Astrocyte (in vitro differentiated cells and primary cell): Measurements from ENCODE around the gene RAPGEF2. TPM values are rescaled to one million over a fixed set of nuclear protein-coding genes. Genes with fewer than 3 reads are reported as not detected.

Experiments used
- DNase-seq: peaks from one replicate; pipeline ENCODE4 v3.0.0-alpha.2; 2010; ENCODE audit warnings: low read depth
- FAIRE-seq: peaks from 2 replicates; lab custom pipeline; 2011; peaks lifted over from hg19 to GRCh38; lab: Jason Lieb, UNC
- H2AFZ ChIP-seq: 2 replicates; pipeline ENCODE4 v1.6.0; 2012; ENCODE audit warnings: low read depth, low read length, inconsistent platforms
- H3K27ac ChIP-seq: 2 replicates; pipeline ENCODE4 v1.5.1; 2011; ENCODE audit warnings: low read depth, low read length, inconsistent platforms
- H3K27me3 ChIP-seq: 2 replicates; pipeline ENCODE4 v1.6.0; 2011; ENCODE audit warnings: low read length, inconsistent platforms; ENCODE audit not compliant: insufficient read depth
- H3K36me3 ChIP-seq: 2 replicates; pipeline ENCODE4 v1.5.1; 2011; ENCODE audit warnings: low read length, inconsistent platforms; ENCODE audit not compliant: insufficient read depth
- H3K4me1 ChIP-seq: 2 replicates; pipeline ENCODE4 v1.5.1; 2011; ENCODE audit warnings: low read length, inconsistent platforms; ENCODE audit not compliant: insufficient read depth
- H3K4me2 ChIP-seq: 2 replicates; pipeline ENCODE4 v1.6.0; 2012; ENCODE audit warnings: low read length, inconsistent platforms
- H3K4me3 ChIP-seq: 2 replicates; pipeline ENCODE4 v1.5.1; 2011; ENCODE audit warnings: low read depth, mild to moderate bottlenecking, low read length, inconsistent platforms; ENCODE audit not compliant: insufficient read depth
- H3K79me2 ChIP-seq: 2 replicates; pipeline ENCODE4 v1.6.0; 2012; ENCODE audit warnings: mild to moderate bottlenecking, low read length, inconsistent platforms; ENCODE audit not compliant: insufficient read depth
- H3K9ac ChIP-seq: 2 replicates; pipeline ENCODE4 v1.6.0; 2012; ENCODE audit warnings: mild to moderate bottlenecking, low read length, inconsistent platforms
- H3K9me3 ChIP-seq: 2 replicates; pipeline ENCODE4 v1.5.1; 2012; ENCODE audit warnings: low read depth, mild to moderate bottlenecking, low read length, inconsistent platforms; ENCODE audit not compliant: insufficient read depth
- H4K20me1 ChIP-seq: 2 replicates; pipeline ENCODE4 v1.6.0; 2012; ENCODE audit warnings: low read length, inconsistent platforms; ENCODE audit not compliant: insufficient read depth
- H3K27ac Mint-ChIP-seq: one replicate; pipeline ENCODE4 v1.8.0; 2021; ENCODE audit warnings: mild to moderate bottlenecking, mixed read lengths; ENCODE audit not compliant: unreplicated experiment
- H3K27me3 Mint-ChIP-seq: one replicate; pipeline ENCODE4 v1.8.0; 2021; ENCODE audit warnings: low read depth, mixed read lengths; ENCODE audit not compliant: unreplicated experiment
- H3K36me3 Mint-ChIP-seq: one replicate; pipeline ENCODE4 v1.8.0; 2021; ENCODE audit warnings: low read depth, mixed read lengths; ENCODE audit not compliant: unreplicated experiment
- H3K4me1 Mint-ChIP-seq: one replicate; pipeline ENCODE4 v1.8.0; 2021; ENCODE audit warnings: low read depth, mixed read lengths; ENCODE audit not compliant: unreplicated experiment
- H3K4me3 Mint-ChIP-seq: one replicate; pipeline ENCODE4 v1.8.0; 2021; ENCODE audit warnings: mild to moderate bottlenecking, moderate library complexity, mixed read lengths; ENCODE audit not compliant: unreplicated experiment
- H3K9me3 Mint-ChIP-seq: one replicate; pipeline ENCODE4 v1.8.0; 2021; ENCODE audit warnings: mild to moderate bottlenecking, mixed read lengths; ENCODE audit not compliant: unreplicated experiment
- EZH2 ChIP-seq: IDR thresholded peaks from 2 replicates; pipeline ENCODE4 v1.6.1; 2012; ENCODE audit warnings: mild to moderate bottlenecking, low read length, inconsistent platforms; ENCODE audit not compliant: insufficient read depth
- total RNA-seq: library from RNA; stranded (reverse); gene quantifications from 2 replicates; pipeline ENCODE4 v1.2.1, GENCODE V29; 2021
- TF ChIP-seq, protein P1 (sequence below): IDR thresholded peaks from 2 replicates; pipeline ENCODE4 v1.5.1; 2011; ENCODE audit warnings: low read depth, mild to moderate bottlenecking, inconsistent platforms, low read length, moderate library complexity; ENCODE audit not compliant: insufficient read depth

Gene RAPGEF2
- total RNA-seq, 1 donor from 2014 or later = 59.0 TPM

DNA sequence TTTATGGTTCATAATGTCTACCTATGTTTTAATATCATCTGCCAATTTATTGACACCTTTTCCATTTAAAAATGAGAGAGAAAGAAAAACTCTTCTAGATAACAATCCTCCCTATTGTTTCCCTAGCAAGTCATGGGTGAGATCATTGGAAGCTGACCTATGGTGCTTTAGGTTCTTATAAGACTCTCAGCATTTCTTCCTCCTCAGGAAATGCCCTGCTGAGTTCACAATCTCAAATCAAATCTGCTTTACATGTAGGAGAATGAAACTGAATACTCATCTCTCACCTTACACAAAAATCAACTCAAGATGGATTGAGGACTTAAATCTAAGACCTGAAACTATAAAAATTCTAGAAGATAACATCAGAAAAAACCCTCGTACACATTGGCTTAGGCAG is 267.4 kb downstream of the RAPGEF2 start:
- DNase-seq (no peak), FAIRE-seq (no peak)
- Mint-ChIP-seq H3K27me3 (no peaks in the 10 kb centered on the region), H3K9me3 (peaks cover 13% of the 10 kb centered on the region), H3K27ac (no peak overlapping the region), H3K36me3 (peaks cover 9% of the 10 kb centered on the region), H3K4me1 (peaks cover 24% of the 10 kb centered on the region), H3K4me3 (no peak overlapping the region)
- no peaks in the 10 kb centered on the region for H3K27me3 ChIP-seq
- no peak for TF ChIP-seq EZH2
- H3K36me3 ChIP-seq = no peaks in the 10 kb centered on the region
- H2AFZ ChIP-seq = no peak overlapping the region
- H3K4me1 ChIP-seq = peaks cover 7% of the 10 kb centered on the region
- H3K4me3 ChIP-seq = no peak overlapping the region
- no peaks in the 10 kb centered on the region for H3K79me2 ChIP-seq
- H3K27ac ChIP-seq = no peak overlapping the region
- H3K9ac ChIP-seq = no peak overlapping the region
- peaks cover 4% of the 10 kb centered on the region for H3K9me3 ChIP-seq
- H4K20me1 ChIP-seq = no peaks in the 10 kb centered on the region
- H3K4me2 ChIP-seq = no peak overlapping the region

DNA sequence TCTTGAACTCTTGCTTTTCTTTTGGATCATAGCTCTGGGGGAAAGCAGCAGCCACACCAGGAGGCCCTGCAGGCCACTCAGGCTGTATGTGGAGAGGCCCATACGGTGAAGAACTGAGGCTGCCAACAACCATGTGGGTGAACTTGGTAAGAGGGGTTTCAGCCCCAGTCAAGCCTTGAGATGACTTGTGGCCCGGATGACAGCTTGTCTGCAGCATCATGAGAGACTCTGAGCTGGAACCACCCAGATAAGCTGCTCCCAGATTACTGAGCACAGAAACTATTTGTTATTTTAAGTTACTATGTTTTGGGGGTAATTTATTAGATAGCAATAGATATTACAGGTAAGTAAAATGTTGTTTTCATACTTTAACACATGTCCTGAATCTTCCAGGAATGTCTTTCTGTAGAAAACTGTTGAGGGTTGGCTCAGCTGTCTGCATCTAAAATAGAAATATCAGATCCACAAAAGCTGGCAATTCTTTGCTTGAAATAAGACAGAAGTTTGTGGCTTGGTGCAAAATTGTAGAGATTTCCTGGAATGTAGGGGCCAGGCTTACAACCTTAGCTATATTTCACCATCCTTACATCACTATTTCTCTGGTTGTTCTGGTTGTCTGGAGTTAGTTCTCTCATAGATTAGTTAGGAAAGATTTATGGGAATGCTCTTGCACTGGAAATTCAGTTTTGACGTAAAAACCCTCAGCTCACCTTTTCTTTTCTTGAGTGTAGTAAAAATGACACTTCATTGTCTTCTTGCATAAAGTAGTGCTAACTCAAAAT is 272.1 kb downstream of the RAPGEF2 start:
- Mint-ChIP-seq H3K9me3 (peaks cover 6% of the 10 kb centered on the region), H3K27me3 (no peaks in the 10 kb centered on the region), H3K36me3 (peaks cover 5% of the 10 kb centered on the region), H3K4me3 (no peak overlapping the region), H3K4me1 (peaks cover 18% of the 10 kb centered on the region), H3K27ac (peak overlapping the region; percentile 99)
- Histone ChIP-seq H3K4me2 (no peak overlapping the region), H3K79me2 (no peaks in the 10 kb centered on the region), H3K36me3 (no peaks in the 10 kb centered on the region), H3K9me3 (no peaks in the 10 kb centered on the region), H4K20me1 (no peaks in the 10 kb centered on the region), H3K9ac (no peak overlapping the region), H2AFZ (no peak overlapping the region), H3K4me3 (no peak overlapping the region), H3K27me3 (no peaks in the 10 kb centered on the region), H3K4me1 (no peaks in the 10 kb centered on the region), H3K27ac (no peak overlapping the region)
- no peak for TF ChIP-seq EZH2
- TF ChIP-seq, protein P1, sequence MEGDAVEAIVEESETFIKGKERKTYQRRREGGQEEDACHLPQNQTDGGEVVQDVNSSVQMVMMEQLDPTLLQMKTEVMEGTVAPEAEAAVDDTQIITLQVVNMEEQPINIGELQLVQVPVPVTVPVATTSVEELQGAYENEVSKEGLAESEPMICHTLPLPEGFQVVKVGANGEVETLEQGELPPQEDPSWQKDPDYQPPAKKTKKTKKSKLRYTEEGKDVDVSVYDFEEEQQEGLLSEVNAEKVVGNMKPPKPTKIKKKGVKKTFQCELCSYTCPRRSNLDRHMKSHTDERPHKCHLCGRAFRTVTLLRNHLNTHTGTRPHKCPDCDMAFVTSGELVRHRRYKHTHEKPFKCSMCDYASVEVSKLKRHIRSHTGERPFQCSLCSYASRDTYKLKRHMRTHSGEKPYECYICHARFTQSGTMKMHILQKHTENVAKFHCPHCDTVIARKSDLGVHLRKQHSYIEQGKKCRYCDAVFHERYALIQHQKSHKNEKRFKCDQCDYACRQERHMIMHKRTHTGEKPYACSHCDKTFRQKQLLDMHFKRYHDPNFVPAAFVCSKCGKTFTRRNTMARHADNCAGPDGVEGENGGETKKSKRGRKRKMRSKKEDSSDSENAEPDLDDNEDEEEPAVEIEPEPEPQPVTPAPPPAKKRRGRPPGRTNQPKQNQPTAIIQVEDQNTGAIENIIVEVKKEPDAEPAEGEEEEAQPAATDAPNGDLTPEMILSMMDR = no peak
- DNase-seq = peak; percentile 72
- peak; percentile 73 for FAIRE-seq

DNA sequence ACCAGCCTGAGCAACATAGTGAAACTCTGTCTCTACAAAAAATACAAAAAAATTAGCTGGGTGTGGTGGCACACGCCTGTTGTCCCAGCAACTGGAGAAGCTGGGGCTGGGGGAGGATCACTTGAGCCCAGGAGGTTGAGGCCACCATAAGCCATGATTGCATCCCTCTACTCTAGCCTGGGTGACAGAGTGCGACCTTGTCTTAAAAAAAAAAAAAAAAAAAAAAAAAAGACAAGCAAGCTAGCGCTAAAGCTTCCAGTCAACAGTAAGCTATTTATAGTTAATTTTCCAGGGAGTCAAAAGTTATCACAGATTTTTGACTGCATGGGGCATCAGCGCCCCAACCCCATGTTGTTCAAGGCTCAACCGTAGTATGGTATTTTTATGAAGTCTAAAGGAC is 273.4 kb downstream of the RAPGEF2 start:
- FAIRE-seq = no peak
- Histone ChIP-seq H3K27ac (no peak overlapping the region), H3K36me3 (no peaks in the 10 kb centered on the region), H3K4me2 (no peak overlapping the region), H3K4me3 (no peak overlapping the region), H4K20me1 (no peaks in the 10 kb centered on the region), H3K27me3 (no peaks in the 10 kb centered on the region), H3K79me2 (no peaks in the 10 kb centered on the region), H2AFZ (no peak overlapping the region), H3K4me1 (no peaks in the 10 kb centered on the region), H3K9ac (no peak overlapping the region), H3K9me3 (no peaks in the 10 kb centered on the region)
- no peak for TF ChIP-seq EZH2
- TF ChIP-seq, protein P1 = no peak
- DNase-seq = no peak
- Mint-ChIP-seq H3K27me3 (no peaks in the 10 kb centered on the region), H3K27ac (peak overlapping the region; percentile 99), H3K36me3 (peaks cover 5% of the 10 kb centered on the region), H3K4me1 (peaks cover 14% of the 10 kb centered on the region), H3K4me3 (no peak overlapping the region), H3K9me3 (no peaks in the 10 kb centered on the region)
